Activated T-cell treated with anti-CD3 and anti-CD28 coated beads for 4 hours (primary cell): ENCODE data around the gene P3H1.
A peak's percentile ranks its signal among the peaks of the same experiment; 100 is the strongest.
"Not testable (repeated sequence)": the region's sequence is repeated elsewhere in the genome, so short reads cannot be mapped to it uniquely, and the experiment has no call there.

Experiments
- DNase-seq: peaks from one replicate; pipeline ENCODE4 v3.0.0-alpha.2; 2020

The P3H1 gene

GRCh38 chr1:42766741-42767509 lies at the start of gene P3H1, which contains the start of gene C1orf50:
Gene P3H1 (minus strand): TSS chr1:42767028. CDS start chr1:42766971, 57 bp downstream.
Gene C1orf50 (plus strand): TSS chr1:42767249. CDS start chr1:42767312, 63 bp downstream.
- peak; percentile 98 for DNase-seq

- DNase-seq = no peak
Measured at GRCh38 chr1:42815941-42816584, 49.2 kb upstream of the P3H1 start.

GRCh38 chr1:42814815-42815214 lies 48.0 kb upstream of the P3H1 start:
- not testable (repeated sequence) for DNase-seq

GRCh38 chr1:42807056-42807668 lies 40.3 kb upstream of the P3H1 start:
- DNase-seq = no peak

- no peak for DNase-seq
Measured at GRCh38 chr1:42806593-42806992, 39.8 kb upstream of the P3H1 start.

GRCh38 chr1:42806171-42806570 lies 39.3 kb upstream of the P3H1 start:
- DNase-seq = no peak

GRCh38 chr1:42801832-42802473 lies 35.1 kb upstream of the P3H1 start:
- no peak for DNase-seq

GRCh38 chr1:42797979-42798378 lies 31.2 kb upstream of the P3H1 start:
- DNase-seq = no peak

- no peak for DNase-seq
Measured at GRCh38 chr1:42797414-42797813, 30.6 kb upstream of the P3H1 start.

- DNase-seq = no peak
Measured at GRCh38 chr1:42793824-42794223, 27.0 kb upstream of the P3H1 start.

GRCh38 chr1:42788021-42788420 lies 21.2 kb upstream of the P3H1 start:
- no peak for DNase-seq

GRCh38 chr1:42786097-42786496 lies 19.3 kb upstream of the P3H1 start:
- no peak for DNase-seq

- peak; percentile 27 for DNase-seq
Measured at GRCh38 chr1:42784946-42785693, 18.3 kb upstream of the P3H1 start, which contains the start of gene TMEM269. Gene TMEM269 (plus strand): TSS chr1:42784991. CDS start chr1:42789894, 4,903 bp downstream.

- DNase-seq = no peak
Measured at GRCh38 chr1:42784547-42784945, 17.7 kb upstream of the P3H1 start.

- DNase-seq = no peak
Measured at GRCh38 chr1:42783092-42783491, 16.3 kb upstream of the P3H1 start.

- DNase-seq = no peak
Measured at GRCh38 chr1:42780176-42780575, 13.3 kb upstream of the P3H1 start.

GRCh38 chr1:42779725-42780124 lies 12.9 kb upstream of the P3H1 start:
- DNase-seq = no peak

- DNase-seq = no peak
Measured at GRCh38 chr1:42777852-42778251, 11.0 kb upstream of the P3H1 start.

GRCh38 chr1:42776502-42776901 lies 9.7 kb upstream of the P3H1 start:
- no peak for DNase-seq

GRCh38 chr1:42774928-42775526 lies 8.2 kb upstream of the P3H1 start:
- DNase-seq = no peak

GRCh38 chr1:42773420-42773819 lies 6.6 kb upstream of the P3H1 start:
- no peak for DNase-seq

- no peak for DNase-seq
Measured at GRCh38 chr1:42769811-42770210, 3.0 kb upstream of the P3H1 start.
